ENCODE results near the gene STARD6. TPM values are rescaled to one million over a fixed set of nuclear protein-coding genes. Genes with fewer than 3 reads are reported as not detected.

The STARD6 gene
- polyA plus RNA-seq, 1 of the 3 experiments (the other 2 are of a cell fraction) = not detected

DNA sequence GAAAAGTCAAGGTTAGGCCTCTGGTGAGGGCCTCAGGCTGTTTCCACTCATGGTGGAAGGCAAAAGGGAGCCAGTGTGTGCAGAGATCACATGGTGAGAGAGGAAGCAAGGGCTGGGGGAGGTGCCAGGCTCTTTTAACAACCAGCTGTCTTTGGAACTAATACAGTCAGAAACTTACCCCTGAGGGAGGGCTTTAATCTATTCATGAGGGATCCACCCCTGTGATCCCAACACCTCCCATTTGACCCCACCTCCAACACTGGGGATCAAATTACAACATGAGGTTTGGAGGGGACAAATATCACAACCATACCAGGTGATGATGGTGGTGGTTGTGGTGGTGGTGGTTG, 77.5 kb downstream of the STARD6 start:
- Histone ChIP-seq H3K4me1 (ENCODE audit: control insufficient read depth in 1 of 2, insufficient read depth in 2 of 2, low read depth in 1 of 2, low read length in 1 of 2) (no peaks in the 10 kb centered on the region), H3K27ac (ENCODE audit: low read depth in 2 of 2, low read length in 1 of 2) (no peak overlapping the region), H3K36me3 (replicated peaks in 1 of 2; ENCODE audit: control insufficient read depth in 1 of 2, insufficient read depth in 2 of 2, low read length in 1 of 2) (peaks cover 72 to 81% of the 10 kb centered on the region in 2 experiments), H3K9me3 (no peaks in the 10 kb centered on the region), H3K9ac (no peak overlapping the region), H3K27me3 (ENCODE audit: insufficient read depth) (no peaks in the 10 kb centered on the region), H3F3A (replicated peaks; ENCODE audit: insufficient read depth) (peaks cover 4% of the 10 kb centered on the region), H3K79me2 (ENCODE audit: insufficient read depth) (no peaks in the 10 kb centered on the region; the same call in 1 of the 2 replicates), H3K4me3 (ENCODE audit: low read depth in 2 of 2, low read length in 1 of 2) (no peak overlapping the region), H4K20me1 (ENCODE audit: insufficient read depth) (no peaks in the 10 kb centered on the region), H2AFZ (ENCODE audit: low read depth) (no peak overlapping the region), H3K9me2 (no peaks in the 10 kb centered on the region), H3K4me2 (no peak overlapping the region)
- no peak for DNase-seq
- ChIA-PET CTCF (no interaction called here), POLR2A (no interaction called here)
- TF ChIP-seq RAD21 (IDR thresholded peaks at IDR 0.05; ENCODE audit: low read length) = no peak
- no peak for TF ChIP-seq NRF1 (IDR thresholded peaks at IDR 0.05; ENCODE audit: low read depth, low read length)
- TF ChIP-seq TCF12 (IDR thresholded peaks at IDR 0.05) = no peak
- TF ChIP-seq JUND (IDR thresholded peaks at IDR 0.05) = no peak
- TF ChIP-seq RCOR1 (IDR thresholded peaks at IDR 0.05; ENCODE audit: low read length) = no peak
- TF ChIP-seq FOXM1 (IDR thresholded peaks at IDR 0.05; ENCODE audit: low read depth) = no peak
- TF ChIP-seq, protein P1, sequence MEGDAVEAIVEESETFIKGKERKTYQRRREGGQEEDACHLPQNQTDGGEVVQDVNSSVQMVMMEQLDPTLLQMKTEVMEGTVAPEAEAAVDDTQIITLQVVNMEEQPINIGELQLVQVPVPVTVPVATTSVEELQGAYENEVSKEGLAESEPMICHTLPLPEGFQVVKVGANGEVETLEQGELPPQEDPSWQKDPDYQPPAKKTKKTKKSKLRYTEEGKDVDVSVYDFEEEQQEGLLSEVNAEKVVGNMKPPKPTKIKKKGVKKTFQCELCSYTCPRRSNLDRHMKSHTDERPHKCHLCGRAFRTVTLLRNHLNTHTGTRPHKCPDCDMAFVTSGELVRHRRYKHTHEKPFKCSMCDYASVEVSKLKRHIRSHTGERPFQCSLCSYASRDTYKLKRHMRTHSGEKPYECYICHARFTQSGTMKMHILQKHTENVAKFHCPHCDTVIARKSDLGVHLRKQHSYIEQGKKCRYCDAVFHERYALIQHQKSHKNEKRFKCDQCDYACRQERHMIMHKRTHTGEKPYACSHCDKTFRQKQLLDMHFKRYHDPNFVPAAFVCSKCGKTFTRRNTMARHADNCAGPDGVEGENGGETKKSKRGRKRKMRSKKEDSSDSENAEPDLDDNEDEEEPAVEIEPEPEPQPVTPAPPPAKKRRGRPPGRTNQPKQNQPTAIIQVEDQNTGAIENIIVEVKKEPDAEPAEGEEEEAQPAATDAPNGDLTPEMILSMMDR (IDR thresholded peaks at IDR 0.05) = no peak
- TF ChIP-seq REST (IDR thresholded peaks at IDR 0.05; ENCODE audit: low read depth, low read length) = no peak

GRCh38 chr18:54279477-54280219, 78.0 kb downstream of the STARD6 start:
- Histone ChIP-seq H4K20me1 (ENCODE audit: insufficient read depth) (no peaks in the 10 kb centered on the region), H3K9ac (no peak overlapping the region), H3K4me2 (no peak overlapping the region), H3K27ac (ENCODE audit: low read depth in 2 of 2, low read length in 1 of 2) (no peak overlapping the region), H3K79me2 (ENCODE audit: insufficient read depth) (no peaks in the 10 kb centered on the region; the same call in 1 of the 2 replicates), H3F3A (replicated peaks; ENCODE audit: insufficient read depth) (peaks cover 4% of the 10 kb centered on the region), H3K36me3 (replicated peaks in 1 of 2; ENCODE audit: control insufficient read depth in 1 of 2, insufficient read depth in 2 of 2, low read length in 1 of 2) (peaks cover 70 to 80% of the 10 kb centered on the region in 2 experiments), H3K9me3 (no peaks in the 10 kb centered on the region), H3K9me2 (no peaks in the 10 kb centered on the region), H3K4me3 (ENCODE audit: low read depth in 2 of 2, low read length in 1 of 2) (no peak overlapping the region), H3K27me3 (ENCODE audit: insufficient read depth) (no peaks in the 10 kb centered on the region), H3K4me1 (ENCODE audit: control insufficient read depth in 1 of 2, insufficient read depth in 2 of 2, low read depth in 1 of 2, low read length in 1 of 2) (no peaks in the 10 kb centered on the region), H2AFZ (ENCODE audit: low read depth) (no peak overlapping the region)
- no peak for TF ChIP-seq NFIC (IDR thresholded peaks at IDR 0.05; ENCODE audit: borderline replicate concordance)
- no peak for TF ChIP-seq REST (IDR thresholded peaks at IDR 0.05; ENCODE audit: low read depth, low read length)
- TF ChIP-seq, protein P2, sequence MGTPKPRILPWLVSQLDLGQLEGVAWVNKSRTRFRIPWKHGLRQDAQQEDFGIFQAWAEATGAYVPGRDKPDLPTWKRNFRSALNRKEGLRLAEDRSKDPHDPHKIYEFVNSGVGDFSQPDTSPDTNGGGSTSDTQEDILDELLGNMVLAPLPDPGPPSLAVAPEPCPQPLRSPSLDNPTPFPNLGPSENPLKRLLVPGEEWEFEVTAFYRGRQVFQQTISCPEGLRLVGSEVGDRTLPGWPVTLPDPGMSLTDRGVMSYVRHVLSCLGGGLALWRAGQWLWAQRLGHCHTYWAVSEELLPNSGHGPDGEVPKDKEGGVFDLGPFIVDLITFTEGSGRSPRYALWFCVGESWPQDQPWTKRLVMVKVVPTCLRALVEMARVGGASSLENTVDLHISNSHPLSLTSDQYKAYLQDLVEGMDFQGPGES (IDR thresholded peaks at IDR 0.05; ENCODE audit: low read depth, low read length) = no peak
- POLR2A ChIA-PET = no interaction called here
- WGBS (ENCODE audit: low lambda C conversion rate) = 85% methylated on average over 5 of the region's 5 CpGs
- DNase-seq = no peak
- CTCF ChIA-PET = interaction anchor here (1.3 kb wide), 1 partner anchor 9 kb away, joined by 4 read pairs; no protein-coding TSS in a partner anchor

Data from SK-N-SH (cell line).